RWPE2 (cell line): ENCODE data around the gene WNT6.

Source experiments
- ATAC-seq: fragments of 200-7000 bp; cut with Tn5 transposase; 3 replicates; pipeline ENCODE4 v1.9.1; 2021; ENCODE audit warnings: low read depth
- DNase-seq: peaks from one replicate; pipeline ENCODE4 v3.0.0-alpha.2; 2020; ENCODE audit warnings: low spot score
- H3K27ac ChIP-seq: fragments of 450-650 bp; 2 replicates; pipeline ENCODE4 v1.5.1; 2017; ENCODE audit warnings: mild to moderate bottlenecking; ENCODE audit not compliant: poor library complexity, severe bottlenecking
- H3K27me3 ChIP-seq: fragments of 250-450 bp; sonication (Bioruptor Pico); 2 replicates; pipeline ENCODE4 v1.5.1; 2021; ENCODE audit warnings: mild to moderate bottlenecking, moderate library complexity; ENCODE audit not compliant: insufficient read depth, poor library complexity, severe bottlenecking
- H3K36me3 ChIP-seq: fragments of 250-450 bp; sonication (Bioruptor Pico); 2 replicates; pipeline ENCODE4 v1.5.1; 2020; ENCODE audit warnings: low read depth, mild to moderate bottlenecking, moderate library complexity
- H3K4me1 ChIP-seq: fragments of 250-450 bp; sonication (Bioruptor Pico); 2 replicates; pipeline ENCODE4 v1.5.1; 2021; ENCODE audit warnings: mild to moderate bottlenecking, moderate library complexity; ENCODE audit not compliant: insufficient read depth, poor library complexity, severe bottlenecking
- H3K4me3 ChIP-seq: fragments of 250-450 bp; sonication (Bioruptor Pico); 2 replicates; pipeline ENCODE4 v1.5.1; 2021; ENCODE audit warnings: mild to moderate bottlenecking, moderate library complexity; ENCODE audit not compliant: severe bottlenecking
- H3K9me3 ChIP-seq: fragments of 250-450 bp; sonication (Bioruptor Pico); 2 replicates; pipeline ENCODE4 v1.5.1; 2021; ENCODE audit warnings: mild to moderate bottlenecking, moderate library complexity; ENCODE audit not compliant: severe bottlenecking
- CTCF ChIP-seq: fragments of 450-650 bp; IDR thresholded peaks from one replicate; pipeline ENCODE4 v1.5.1; 2017; ENCODE audit warnings: mild to moderate bottlenecking, moderate library complexity; ENCODE audit not compliant: poor library complexity, severe bottlenecking

WNT6 gene

GRCh38 chr2:218898109-218898878, 38.7 kb downstream of the WNT6 start:
- peak; percentile 96 for TF ChIP-seq CTCF
- Histone ChIP-seq H3K27ac (peak overlapping the region; percentile 72), H3K4me3 (no peak overlapping the region), H3K4me1 (peaks cover 35% of the 10 kb centered on the region), H3K36me3 (no peaks in the 10 kb centered on the region), H3K27me3 (no peaks in the 10 kb centered on the region), H3K9me3 (no peaks in the 10 kb centered on the region)
- ATAC-seq (peak; percentile 24), DNase-seq (no peak)

DNA sequence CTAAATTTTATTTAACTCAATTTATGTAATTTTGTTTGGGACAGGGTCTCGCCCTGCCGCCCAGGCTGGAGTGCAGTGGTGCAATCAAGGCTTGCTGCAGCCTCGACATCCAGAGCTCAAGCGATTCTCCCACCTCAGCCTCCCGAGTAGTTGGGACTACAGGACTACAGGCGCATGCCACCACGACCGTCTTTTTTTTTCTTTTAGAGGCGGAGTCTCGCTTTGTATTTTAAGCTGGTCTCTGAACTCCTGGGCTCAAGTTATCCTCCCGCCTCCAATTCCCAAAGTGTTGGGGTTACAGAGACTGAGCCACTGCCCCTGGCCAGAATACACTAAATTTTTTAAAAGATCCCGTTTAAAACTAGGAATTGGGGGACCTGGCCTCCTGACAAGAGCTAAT, 39.5 kb downstream of the WNT6 start:
- no peaks in the 10 kb centered on the region for H3K36me3 ChIP-seq
- H3K4me1 ChIP-seq: peaks cover 26% of the 10 kb centered on the region
- DNase-seq (no peak), ATAC-seq (no peak)
- H3K27me3 ChIP-seq: no peaks in the 10 kb centered on the region
- no peak overlapping the region for H3K4me3 ChIP-seq
- no peaks in the 10 kb centered on the region for H3K9me3 ChIP-seq
- TF ChIP-seq CTCF: no peak
- H3K27ac ChIP-seq: no peak overlapping the region

- ATAC-seq (no peak), DNase-seq (no peak)
- no peaks in the 10 kb centered on the region for H3K27me3 ChIP-seq
- H3K9me3 ChIP-seq: no peaks in the 10 kb centered on the region
- no peak overlapping the region for H3K4me3 ChIP-seq
- no peaks in the 10 kb centered on the region for H3K36me3 ChIP-seq
- H3K27ac ChIP-seq: no peak overlapping the region
- no peak for TF ChIP-seq CTCF
- H3K4me1 ChIP-seq: no peaks in the 10 kb centered on the region
Measured at GRCh38 chr2:218902427-218902826, 42.8 kb downstream of the WNT6 start.

GRCh38 chr2:218904176-218904575, 44.6 kb downstream of the WNT6 start:
- Histone ChIP-seq H3K4me3 (no peak overlapping the region), H3K27me3 (no peaks in the 10 kb centered on the region), H3K27ac (no peak overlapping the region), H3K9me3 (no peaks in the 10 kb centered on the region), H3K36me3 (no peaks in the 10 kb centered on the region), H3K4me1 (no peaks in the 10 kb centered on the region)
- DNase-seq: no peak
- no peak for TF ChIP-seq CTCF
- ATAC-seq: no peak
